ENCODE results near the gene BCL2L11.

GRCh38 chr2:111117598-111118480 lies 2.9 kb upstream of the BCL2L11 start:
- TF ChIP-seq CTCF (IDR thresholded peaks at IDR 0.05 in 2 of 3, conservative IDR thresholded peaks at IDR 0.05 in 1 of 3; ENCODE audit: insufficient read depth in 2 of 3, low read depth in 1 of 3, low read length in 3 of 3), result no peak
- no peak for TF ChIP-seq ZNF324 (CRISPR knock-in tag; IDR thresholded peaks at IDR 0.05)
- TF ChIP-seq YY1 (IDR thresholded peaks at IDR 0.05; ENCODE audit: borderline replicate concordance in 1 of 3, control insufficient read depth in 1 of 3, extremely low read depth in 1 of 3, insufficient read depth in 3 of 3, insufficient read length in 1 of 3, insufficient replicate concordance in 2 of 3, low read depth in 1 of 3, low read length in 2 of 3), result no peak
- TF ChIP-seq, protein P1, sequence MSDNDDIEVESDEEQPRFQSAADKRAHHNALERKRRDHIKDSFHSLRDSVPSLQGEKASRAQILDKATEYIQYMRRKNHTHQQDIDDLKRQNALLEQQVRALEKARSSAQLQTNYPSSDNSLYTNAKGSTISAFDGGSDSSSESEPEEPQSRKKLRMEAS (CRISPR knock-in tag; IDR thresholded peaks at IDR 0.05), result no peak
- TF ChIP-seq KAT2B (IDR thresholded peaks at IDR 0.05; ENCODE audit: low read depth, low read length), result no peak
